ENCODE data around the gene KLHL41.

- no peak for TF ChIP-seq CTCF (IDR thresholded peaks at IDR 0.05; ENCODE audit: low read depth, low read length, missing input control)
- no peak for TF ChIP-seq ATF3 (IDR thresholded peaks at IDR 0.05)
- TF ChIP-seq MAX (IDR thresholded peaks at IDR 0.05): no peak
- TF ChIP-seq GABPA (IDR thresholded peaks at IDR 0.05 in 1 of 2, conservative IDR thresholded peaks at IDR 0.05 in 1 of 2): no peak
- TF ChIP-seq YY1 (IDR thresholded peaks at IDR 0.05): no peak
- TF ChIP-seq JUND (IDR thresholded peaks at IDR 0.05): no peak
- no peak for TF ChIP-seq TAF1 (conservative IDR thresholded peaks at IDR 0.05)
- TF ChIP-seq REST (IDR thresholded peaks at IDR 0.05): no peak
- TF ChIP-seq EGR1 (IDR thresholded peaks at IDR 0.05; ENCODE audit: low read depth in 2 of 2): no peak
- no peak for TF ChIP-seq ZBTB33 (IDR thresholded peaks at IDR 0.05)
- no peak for TF ChIP-seq HNF4A (conservative IDR thresholded peaks at IDR 0.05)
- TF ChIP-seq SP1 (IDR thresholded peaks at IDR 0.05): no peak
- TF ChIP-seq FOXA1 (IDR thresholded peaks at IDR 0.05): no peak
- TF ChIP-seq RAD21 (IDR thresholded peaks at IDR 0.05): no peak
Measured at GRCh38 chr2:169569948-169570347, 60.4 kb downstream of the KLHL41 start.
